ENCODE measurements around the gene IL17F.

DNA sequence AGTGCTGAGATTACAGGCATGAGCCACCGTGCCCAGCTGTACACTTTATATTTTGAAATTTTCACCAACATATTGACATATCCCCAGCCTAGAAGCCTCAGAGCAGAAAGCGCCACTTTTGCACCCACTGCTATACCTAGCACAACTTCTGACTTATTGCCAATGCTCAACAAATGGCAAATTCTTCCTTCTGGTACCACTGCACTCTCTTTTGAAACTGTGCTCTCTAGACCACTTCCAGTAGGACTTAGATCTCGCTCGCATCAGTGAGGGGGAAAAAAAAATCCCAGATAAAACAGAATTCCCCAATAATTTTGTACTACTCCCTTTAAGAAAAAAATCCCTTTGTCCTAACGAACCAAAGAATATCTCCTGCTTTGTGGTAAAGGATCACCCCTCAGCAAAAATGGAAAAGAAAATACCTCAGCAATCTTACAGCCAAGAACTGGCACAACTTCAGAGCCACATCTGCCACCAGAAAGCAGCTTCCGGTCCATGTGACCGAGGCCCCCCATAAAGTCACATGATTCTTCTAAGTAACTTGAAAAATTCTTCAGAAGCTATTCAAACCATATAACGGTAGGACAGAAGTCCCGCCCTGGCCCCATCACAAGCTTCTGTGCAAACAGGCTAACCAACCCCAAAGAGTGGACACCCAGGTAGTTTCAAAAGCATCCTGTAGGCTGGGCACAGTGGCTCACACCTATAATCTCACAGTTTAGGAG is 18.5 kb upstream of the IL17F start:
- TF ChIP-seq, protein P1, sequence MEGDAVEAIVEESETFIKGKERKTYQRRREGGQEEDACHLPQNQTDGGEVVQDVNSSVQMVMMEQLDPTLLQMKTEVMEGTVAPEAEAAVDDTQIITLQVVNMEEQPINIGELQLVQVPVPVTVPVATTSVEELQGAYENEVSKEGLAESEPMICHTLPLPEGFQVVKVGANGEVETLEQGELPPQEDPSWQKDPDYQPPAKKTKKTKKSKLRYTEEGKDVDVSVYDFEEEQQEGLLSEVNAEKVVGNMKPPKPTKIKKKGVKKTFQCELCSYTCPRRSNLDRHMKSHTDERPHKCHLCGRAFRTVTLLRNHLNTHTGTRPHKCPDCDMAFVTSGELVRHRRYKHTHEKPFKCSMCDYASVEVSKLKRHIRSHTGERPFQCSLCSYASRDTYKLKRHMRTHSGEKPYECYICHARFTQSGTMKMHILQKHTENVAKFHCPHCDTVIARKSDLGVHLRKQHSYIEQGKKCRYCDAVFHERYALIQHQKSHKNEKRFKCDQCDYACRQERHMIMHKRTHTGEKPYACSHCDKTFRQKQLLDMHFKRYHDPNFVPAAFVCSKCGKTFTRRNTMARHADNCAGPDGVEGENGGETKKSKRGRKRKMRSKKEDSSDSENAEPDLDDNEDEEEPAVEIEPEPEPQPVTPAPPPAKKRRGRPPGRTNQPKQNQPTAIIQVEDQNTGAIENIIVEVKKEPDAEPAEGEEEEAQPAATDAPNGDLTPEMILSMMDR (IDR thresholded peaks at IDR 0.05; ENCODE audit: low read depth, low read length), result no peak
- TF ChIP-seq POLR2A (IDR thresholded peaks at IDR 0.05; ENCODE audit: extremely low read depth, insufficient read length), result no peak
- TF ChIP-seq, protein P2, sequence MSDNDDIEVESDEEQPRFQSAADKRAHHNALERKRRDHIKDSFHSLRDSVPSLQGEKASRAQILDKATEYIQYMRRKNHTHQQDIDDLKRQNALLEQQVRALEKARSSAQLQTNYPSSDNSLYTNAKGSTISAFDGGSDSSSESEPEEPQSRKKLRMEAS (IDR thresholded peaks at IDR 0.05; ENCODE audit: low read depth, low read length), result no peak
- no peak for TF ChIP-seq MYC (IDR thresholded peaks at IDR 0.05; ENCODE audit: low read depth, low read length)
